ENCODE measurements around the gene NDUFV1.
"Not testable (repeated sequence)": the region's sequence is repeated elsewhere in the genome, so short reads cannot be mapped to it uniquely, and the experiment has no call there.

The NDUFV1 gene

DNA sequence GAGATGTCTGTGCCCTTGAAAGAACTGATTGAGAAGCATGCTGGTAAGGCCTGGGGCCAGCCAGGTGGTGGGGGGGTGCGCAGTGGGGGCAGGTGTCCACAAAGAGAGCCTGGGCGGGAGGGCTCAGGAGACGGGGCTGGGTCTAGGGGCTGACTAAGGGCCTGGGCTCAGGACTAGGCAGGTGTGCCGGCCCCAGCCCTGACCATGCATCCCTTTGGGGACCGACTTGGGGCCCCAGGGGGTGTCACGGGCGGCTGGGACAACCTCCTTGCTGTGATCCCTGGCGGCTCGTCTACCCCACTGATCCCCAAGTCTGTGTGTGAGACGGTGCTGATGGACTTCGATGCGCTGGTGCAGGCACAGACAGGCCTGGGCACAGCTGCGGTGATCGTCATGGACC, 4.4 kb downstream of the NDUFV1 start:
- no peak for DNase-seq (ENCODE audit: low spot score)

DNA sequence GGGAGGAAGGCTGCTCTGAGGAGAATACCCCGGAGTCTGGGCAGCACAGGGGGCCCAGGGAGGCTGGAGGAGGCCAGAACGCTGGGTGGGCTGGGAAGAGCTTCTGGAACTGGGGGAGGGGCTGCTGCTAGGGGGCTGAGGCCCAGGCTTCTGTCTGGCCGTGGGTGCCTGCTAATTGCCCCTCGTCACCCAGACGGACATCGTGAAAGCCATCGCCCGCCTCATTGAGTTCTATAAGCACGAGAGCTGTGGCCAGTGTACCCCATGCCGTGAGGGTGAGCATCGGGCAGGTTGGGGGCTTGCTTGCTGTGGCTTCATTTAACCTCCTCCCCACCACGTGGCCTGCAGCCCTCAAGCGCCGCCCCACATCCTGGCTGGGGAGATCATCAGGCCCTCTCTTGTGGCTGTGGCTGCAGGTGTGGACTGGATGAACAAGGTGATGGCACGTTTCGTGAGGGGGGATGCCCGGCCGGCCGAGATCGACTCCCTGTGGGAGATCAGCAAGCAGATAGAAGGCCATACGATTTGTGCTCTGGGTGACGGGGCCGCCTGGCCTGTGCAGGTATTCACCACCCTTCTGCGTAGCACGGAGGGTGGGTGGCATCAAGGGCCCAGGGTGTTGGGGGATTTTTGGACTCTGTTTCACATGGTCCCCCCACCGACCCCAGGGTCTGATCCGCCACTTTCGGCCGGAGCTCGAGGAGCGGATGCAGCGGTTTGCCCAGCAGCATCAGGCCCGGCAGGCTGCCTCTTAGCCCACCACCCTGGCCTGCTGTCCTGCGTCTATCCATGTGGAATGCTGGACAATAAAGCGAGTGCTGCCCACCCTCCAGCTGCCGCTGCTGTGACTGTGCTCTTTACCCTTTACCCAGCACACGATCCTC, 5.2 kb downstream of the NDUFV1 start:
- DNase-seq (ENCODE audit: low spot score) = no peak

DNA sequence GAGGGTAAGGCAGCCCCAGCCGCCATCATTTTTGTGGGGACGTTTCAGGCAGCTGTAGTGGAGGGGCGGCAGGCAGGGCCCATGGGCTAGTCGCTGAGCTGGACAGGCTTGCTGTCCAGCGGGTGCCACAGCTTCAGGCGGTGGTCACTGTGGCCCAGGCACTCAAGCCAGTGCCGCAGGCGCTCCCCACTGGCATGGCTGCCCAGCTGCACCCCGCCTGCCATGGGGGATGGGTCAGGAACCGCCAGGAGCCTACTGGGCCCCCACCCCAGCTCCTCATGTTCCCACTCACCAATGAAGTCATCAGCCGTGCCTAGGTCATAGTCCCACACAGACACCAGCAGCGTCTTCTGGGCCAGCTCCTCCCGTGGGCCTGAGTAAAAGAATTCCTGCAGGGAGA, 6.0 kb downstream of the NDUFV1 start:
- DNase-seq (ENCODE audit: low spot score) = no peak

DNA sequence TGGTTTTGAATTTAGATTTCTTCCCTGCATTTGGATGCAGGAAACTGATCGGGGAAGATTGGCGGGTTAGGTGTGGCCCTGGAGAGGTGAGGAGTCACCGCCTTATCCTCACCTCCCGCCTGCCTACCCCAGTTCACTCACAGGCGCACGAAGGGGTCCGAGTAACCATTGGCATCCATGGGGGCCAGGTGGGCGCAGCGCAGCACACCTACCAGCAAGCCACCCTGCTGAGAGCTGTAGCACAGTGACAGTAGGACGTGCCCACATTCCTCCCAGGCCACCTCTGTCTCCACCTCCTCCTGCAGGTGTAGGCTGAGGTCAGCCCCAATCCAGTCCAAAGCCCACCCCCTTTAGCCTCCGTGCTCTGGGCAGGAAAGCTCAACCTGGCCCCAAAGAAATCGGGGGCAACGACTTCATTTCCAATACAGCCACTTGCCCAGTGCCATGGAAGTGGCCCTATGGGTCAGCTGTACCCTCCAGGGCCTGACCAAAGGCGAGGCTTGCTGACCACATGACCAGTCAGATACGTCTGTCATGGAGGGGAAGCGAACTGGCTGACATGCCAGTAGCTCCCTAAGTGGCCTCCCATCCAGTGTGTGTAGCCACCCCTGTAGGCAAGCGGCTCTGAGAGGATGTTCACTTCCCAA, 6.7 kb downstream of the NDUFV1 start:
- DNase-seq (ENCODE audit: low spot score) = no peak

DNA sequence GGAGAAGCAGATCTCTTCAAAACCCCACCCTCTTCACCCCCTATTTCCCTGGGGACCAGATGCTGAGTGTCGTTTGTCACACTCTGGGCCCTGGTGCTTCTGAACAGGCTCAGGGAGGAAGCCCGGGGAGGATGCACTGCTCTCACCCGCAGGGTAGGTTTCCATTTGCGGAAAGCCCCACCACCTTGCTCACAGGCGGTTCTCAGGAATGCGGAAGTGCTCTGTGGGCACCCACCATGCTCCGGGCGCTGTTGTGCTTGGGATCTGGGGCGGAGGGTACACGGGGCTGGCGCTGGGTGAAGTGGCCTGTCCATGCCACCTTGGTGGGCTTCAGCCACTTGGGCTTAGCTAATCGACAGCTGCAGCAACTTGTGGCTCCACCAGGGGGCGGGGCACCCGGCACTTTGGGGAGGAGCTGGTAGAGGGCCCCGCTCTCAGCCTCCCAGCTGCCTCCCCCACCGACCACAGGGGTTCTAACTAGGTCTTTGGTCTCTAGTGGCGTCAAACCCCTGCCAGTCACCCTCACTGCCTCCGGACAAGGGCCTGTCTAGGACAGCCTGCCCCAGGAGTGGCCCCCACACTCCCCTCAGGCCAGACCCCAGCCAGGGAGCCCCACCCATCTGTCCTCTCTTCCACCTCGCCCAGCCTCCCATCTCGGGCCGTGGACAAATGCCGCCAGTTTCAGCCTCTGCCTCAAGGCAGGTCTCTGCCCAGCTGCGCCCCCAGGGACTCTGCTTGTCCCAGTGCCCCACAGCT, 7.4 kb downstream of the NDUFV1 start:
- peak; percentile 51 for DNase-seq (ENCODE audit: low spot score)

DNA sequence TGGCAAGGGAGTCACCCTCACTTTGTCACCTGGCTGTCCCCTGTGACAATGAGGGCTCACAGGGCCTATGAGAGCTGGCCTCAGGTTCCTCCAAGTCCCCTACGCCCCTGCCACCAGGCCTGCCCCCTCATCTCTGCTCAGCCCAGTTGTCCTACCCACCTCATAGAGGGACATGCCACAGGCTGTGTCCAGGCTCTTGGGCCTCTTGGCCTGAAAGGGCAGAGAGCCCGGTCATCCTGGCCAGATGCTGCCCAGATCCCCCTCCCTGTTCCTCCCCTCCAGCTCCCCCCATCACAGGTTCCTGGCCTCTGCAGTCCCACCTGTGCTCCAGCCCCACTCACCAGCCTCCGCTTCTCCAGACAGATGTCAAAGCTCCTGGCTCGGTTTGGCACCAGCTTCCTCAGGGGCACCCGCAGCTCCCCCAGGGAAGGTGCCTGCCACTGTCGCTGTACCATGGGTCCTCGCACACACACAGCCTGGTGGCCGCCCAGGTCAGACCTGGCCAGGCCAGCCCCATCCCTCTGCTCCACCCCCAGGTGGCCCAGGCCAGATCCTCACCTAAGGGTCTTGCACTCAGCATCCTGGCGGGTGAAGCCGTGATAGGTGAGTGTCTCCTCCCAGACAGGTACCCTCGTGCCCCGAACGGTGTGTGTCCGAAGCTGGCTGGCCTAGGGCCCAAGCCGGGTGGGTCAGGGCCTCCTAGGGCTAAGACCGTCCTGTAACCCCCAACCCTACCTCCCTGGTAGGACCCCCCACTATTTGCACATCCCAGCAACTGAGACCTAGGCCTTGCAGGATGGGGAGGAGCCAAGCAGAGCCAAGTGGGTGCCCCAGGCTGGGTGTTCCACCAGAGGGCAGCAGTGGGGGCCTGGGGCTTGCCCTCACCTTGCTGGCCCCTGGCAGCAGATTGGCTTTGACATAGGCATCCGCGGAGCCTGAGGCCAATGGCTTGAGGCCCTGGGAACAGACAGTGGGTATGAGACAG, 8.3 kb downstream of the NDUFV1 start:
- DNase-seq (ENCODE audit: low spot score) = peak; percentile 47

DNA sequence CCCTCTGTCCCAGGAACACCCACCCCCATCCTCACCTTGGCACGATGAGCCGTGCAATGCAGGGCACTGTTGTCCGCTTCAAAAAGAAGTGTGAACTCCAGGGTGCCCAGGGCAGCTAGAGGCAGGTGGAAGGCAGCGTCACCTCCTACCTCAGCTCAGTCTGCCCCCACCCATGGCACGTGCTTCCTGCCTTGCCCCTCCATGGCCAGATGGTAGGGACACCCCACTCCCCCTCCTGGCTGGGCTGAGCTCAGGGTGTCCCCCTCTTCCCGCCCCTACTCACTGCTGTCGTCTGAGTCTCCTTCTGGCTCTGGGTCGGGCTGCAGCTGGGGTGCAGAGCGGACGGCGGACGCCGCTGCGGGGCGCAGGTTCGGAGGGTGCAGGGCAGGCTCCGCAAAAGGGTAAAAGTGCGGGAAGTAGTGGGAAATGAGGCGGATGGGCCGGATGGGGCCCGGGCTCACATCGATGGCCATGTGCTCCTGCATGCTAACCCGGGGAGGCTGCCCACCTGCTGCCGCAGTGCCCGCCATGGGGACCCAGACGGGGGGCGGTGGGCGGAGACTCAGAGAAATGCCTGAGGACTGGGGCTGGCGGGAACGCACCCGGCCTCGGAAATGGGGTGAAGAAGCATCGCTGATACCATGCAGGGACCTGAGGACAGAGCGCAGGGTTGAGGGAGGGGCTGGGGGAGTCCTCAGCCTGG, 9.1 kb downstream of the NDUFV1 start:
- no peak for DNase-seq (ENCODE audit: low spot score)

DNA sequence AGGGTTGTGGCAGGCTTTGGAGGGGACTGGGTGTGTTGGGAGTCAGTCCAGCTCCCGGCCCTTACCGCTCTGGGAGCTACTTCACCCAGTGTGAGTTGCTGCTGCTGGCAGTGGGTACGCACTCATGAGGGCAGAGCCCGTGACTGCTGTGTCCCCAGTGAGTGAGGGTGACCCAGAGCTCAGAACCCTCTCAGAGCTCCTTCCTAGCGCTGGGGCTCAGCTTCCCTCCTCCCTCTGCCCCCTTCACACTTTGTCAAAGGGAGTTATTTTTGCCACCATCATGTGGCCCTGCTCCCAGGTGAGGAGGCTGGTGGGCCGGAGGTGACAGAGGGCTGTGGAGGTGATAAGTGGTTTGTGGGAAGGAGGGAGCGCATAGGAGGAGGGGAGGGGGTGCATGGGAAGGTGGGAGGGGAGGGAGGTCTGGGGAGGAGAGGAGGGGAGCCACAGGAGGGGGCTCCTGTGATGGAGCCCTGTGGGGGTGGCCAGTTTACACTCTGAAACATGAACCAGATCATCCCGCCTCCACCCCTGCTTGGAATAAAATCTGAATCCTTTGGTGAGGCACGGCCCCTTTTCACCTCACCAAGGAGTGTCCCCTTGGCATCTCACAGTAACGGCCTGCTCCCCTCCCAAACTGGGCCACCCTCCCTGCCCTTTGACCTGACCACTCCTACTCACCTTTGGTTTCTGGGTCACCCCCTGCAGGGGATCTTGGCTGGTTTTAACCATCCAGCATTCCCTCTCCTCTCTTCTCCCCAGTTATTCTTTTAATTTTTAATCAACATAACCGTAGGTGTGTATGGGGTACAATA, 9.9 kb downstream of the NDUFV1 start:
- DNase-seq (ENCODE audit: low spot score) = no peak

DNA sequence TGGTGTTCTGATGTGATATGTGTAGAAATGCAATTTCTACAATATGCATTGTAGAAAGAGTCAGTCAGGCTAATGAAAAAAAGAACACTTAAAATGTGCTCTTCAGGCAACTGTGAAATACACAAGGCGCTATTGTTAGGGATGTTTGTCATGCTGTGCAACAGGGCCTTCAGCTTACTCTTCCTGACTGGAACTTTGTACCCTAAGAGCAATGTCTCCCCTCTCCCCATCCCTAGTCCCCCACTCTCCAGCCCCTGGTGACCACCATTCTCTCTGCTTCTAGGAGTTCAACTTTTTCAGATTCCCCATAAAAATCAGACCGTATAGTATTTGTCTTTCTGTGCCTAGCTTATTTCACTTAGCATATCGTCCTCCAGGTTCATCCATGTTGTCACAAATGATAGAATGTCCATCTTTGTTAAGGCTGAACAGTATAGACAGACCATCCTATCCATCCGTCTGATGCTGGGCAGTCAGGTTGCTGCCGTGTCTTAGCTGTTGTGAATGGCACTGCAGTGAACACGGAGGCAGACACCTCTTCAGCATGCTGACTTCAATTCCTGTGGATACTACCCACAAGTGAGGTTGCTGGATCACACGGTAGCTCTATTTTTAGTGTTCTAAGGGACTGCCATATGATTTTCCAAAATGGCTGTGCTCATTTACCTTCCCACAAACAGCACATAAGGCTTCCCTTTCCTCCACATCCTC, 10.7 kb downstream of the NDUFV1 start:
- DNase-seq (ENCODE audit: low spot score) = no peak

DNA sequence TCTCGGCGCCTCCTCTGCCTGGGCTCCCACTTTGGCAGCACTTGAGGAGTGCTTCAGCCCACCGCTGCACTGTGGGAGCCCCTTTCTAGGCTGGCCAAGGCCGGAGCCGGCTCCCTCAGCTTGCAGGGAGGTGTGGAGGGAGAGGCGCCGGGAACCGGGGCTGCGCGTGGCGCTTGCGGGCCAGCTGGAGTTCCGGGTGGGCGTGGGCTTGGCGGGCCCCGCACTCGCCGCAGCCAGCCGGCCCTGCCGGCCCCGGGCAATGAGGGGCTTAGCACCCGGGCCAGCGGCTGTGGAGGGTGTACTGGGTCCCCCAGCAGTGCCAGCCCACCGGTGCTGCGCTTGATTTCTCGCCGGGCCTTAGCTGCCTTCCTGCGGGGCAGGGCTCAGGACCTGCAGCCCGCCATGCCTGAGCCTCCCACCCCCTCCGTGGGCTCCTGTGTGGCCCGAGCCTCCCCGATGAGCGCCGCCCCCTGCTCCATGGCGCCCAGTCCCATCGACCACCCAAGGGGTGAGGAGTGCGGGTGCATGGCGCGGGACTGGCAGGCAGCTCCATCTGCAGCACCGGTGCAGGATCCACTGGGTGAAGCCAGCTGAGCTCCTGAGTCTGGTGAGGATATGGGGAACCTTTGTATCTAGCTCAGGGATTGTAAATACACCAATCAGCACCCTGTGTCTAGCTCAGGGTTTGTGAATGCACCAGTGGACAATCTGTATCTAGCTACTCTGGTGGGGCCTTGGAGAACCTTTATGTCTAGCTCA, 12.3 kb downstream of the NDUFV1 start:
- DNase-seq (ENCODE audit: low spot score) = not testable (repeated sequence)

DNA sequence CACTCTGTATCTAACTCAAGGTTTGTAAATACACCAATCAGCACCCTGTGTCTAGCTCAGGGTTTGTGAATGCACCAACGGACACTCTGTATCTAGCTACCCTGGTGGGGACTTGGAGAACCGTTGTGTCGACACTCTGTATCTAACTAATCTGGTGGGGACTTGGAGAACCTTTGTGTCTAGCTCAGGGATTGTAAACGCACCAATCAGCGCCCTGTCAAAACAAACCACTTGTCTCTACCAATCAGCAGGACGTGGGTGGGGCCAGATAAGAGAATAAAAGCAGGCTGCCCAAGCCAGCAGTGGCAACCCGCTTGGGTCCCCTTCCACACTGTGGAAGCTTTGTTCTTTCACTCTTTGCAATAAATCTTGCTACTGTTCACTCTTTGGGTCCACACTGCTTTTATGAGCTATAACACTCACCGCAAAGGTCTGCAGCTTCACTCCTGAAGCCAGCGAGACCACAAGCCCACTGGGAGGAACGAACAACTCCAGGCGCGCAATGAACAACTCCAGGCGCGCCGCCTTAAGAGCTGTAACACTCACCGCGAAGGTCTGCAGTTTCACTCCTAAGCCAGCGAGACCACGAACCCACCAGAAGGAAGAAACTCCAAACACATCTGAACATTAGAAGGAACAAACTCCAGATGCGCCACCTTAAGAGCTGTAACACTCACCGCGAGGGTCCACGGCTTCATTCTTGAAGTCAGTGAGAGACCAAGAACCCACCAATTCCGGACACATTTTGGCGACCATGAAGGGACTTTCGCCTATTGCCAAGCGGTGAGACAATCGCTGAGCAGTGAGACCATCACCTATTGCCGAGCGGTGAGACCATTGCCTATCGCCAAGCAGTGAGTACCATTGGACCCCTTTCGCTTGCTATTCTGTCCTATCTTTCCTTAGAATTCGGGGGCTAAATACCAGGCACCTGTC, 13.2 kb downstream of the NDUFV1 start:
- DNase-seq (ENCODE audit: low spot score) = not testable (repeated sequence)

DNA sequence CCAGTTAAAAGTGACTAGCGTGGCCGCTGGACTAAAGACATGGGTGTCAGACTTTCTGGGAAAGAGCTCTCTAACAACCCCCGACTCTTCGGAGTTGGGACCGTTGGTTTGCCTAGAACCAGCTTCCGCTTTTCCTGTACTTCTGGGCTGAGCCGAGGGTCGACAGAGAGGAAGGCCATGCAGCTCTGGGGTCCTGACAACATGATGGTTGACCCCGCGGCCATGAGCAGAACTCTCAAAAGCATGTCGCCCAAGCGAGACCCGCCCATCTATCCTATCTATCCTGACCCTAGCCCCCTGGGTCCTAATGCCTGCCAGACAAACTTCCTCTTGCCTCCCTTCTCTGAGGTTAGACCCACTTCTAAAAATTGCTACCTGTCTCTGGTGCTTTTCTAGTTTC, 13.9 kb downstream of the NDUFV1 start:
- DNase-seq (ENCODE audit: low spot score) = not testable (repeated sequence)

DNA sequence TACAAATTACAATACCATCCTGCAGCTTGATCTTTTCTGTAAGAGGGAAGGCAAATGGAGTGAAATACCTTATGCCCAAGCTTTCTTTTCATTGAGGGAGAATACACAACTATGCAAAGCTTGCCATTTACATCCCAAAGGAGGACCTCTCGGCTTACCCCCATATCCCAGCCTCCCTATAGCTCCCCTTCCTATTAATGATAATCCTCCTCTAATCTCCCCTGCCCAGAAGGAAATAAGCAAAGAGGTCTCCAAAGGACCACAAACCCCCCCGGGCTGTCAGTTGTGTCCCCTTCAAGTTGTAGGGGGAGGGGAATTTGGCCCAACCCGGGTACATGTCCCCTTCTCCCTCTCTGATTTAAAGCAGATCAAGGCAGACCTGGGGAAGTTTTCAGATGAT, 15.2 kb downstream of the NDUFV1 start:
- not testable (repeated sequence) for DNase-seq (ENCODE audit: low spot score)

DNA sequence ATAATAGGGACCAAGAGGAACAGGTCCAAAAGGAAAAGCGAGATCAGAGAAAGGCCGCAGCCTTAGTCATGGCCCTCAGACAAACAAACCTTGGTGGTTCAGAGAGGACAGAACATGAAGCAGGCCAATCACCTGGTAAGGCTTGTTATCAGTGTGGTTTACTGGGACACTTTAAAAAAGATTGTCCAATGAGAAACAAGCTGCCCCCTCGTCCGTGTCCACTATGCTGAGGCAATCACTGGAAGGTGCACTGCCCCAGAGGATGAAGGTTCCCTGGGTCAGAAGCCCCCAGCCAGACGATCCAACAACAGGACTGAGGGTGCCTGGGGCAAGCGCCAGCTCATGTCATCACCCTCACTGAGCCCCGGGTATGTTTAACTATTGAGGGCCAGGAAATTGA, 16.2 kb downstream of the NDUFV1 start:
- not testable (repeated sequence) for DNase-seq (ENCODE audit: low spot score)

DNA sequence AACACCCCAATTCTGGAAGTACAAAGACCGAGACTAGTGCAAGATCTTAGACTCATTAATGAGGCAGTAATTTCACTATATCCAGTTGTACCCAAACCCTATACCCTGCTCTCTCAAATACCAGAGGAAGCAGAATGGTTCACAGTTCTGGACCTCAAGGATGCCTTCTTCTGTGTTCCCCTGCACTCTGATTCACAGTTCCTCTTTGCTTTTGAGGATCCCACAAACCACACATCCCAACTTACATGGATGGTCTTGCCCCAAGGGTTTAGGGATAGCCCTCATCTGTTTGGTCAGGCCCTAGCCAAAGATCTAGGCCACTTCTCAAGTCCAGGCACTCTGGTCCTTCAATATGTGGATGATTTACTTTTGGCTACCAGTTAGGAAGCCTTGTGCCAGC, 17.1 kb downstream of the NDUFV1 start:
- not testable (repeated sequence) for DNase-seq (ENCODE audit: low spot score)

DNA sequence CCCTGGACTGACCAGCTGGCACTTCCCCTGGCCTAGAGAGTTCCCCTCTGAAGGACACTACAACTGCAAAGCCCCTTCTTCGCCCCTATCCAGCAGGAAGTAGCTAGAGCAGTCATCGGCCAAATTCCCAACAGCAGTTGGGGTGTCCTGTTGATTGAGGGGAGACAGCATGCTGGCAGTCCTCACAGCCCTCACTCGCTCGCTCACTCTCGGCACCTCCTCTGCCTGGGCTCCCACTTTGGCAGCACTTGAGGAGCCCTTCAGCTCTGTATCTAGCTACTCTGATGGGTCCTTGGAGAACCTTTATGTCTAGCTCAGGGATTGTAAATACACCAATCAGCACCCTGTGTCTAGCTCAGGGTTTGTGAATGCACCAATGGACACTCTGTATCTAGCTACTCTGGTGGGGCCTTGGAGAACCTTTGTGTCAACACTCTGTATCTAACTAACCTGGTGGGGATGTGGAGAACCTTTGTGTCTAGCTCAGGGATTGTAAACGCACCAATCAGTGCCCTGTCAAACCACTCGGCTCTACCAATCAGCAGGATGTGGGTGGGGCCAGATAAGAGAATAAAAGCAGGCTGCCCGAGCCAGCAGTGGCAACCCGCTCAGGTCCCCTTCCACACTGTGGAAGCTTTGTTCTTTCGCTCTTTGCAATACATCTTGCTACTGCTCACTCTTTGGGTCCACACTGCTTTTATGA, 19.5 kb downstream of the NDUFV1 start:
- DNase-seq (ENCODE audit: low spot score) = not testable (repeated sequence)
